ENCODE data around the gene RSPO4. TPM values are rescaled to one million over a fixed set of nuclear protein-coding genes. Genes with fewer than 3 reads are reported as not detected.

The RSPO4 gene
- total and polyA plus RNA-seq, 9 donors, result 0.04 to 0.53 (median 0.31) TPM; not detected in 4

GRCh38 chr20:1019344-1019743, 17.2 kb upstream of the RSPO4 start:
- TF ChIP-seq CTCF (IDR thresholded peaks at IDR 0.05), result no peak
- TF ChIP-seq EP300 (IDR thresholded peaks at IDR 0.05), result no peak
- no peak for TF ChIP-seq POLR2A (IDR thresholded peaks at IDR 0.05)
- no peak for DNase-seq
- intact Hi-C loops (cut with DNase I), result no loop called here
- Histone ChIP-seq H3K27ac (no peak overlapping the region), H3K4me3 (no peak overlapping the region), H3K9me3 (no peaks in the 10 kb centered on the region), H3K36me3 (no peaks in the 10 kb centered on the region), H3K4me1 (ENCODE audit: insufficient read depth) (no peaks in the 10 kb centered on the region), H3K27me3 (no peaks in the 10 kb centered on the region)
- whole genome bisulfite sequencing, 3 donors, result 46 to 73% (median 47%) methylated on average over 2 of the region's 2 CpGs

GRCh38 chr20:1017677-1018076, 15.6 kb upstream of the RSPO4 start:
- H3K27ac ChIP-seq, result no peak overlapping the region
- H3K36me3 ChIP-seq, result no peaks in the 10 kb centered on the region
- H3K4me3 ChIP-seq, result no peak overlapping the region
- H3K27me3 ChIP-seq, result no peaks in the 10 kb centered on the region
- TF ChIP-seq CTCF (IDR thresholded peaks at IDR 0.05), result no peak
- TF ChIP-seq EP300 (IDR thresholded peaks at IDR 0.05), result no peak
- no peak for TF ChIP-seq POLR2A (IDR thresholded peaks at IDR 0.05)
- H3K4me1 ChIP-seq (ENCODE audit: insufficient read depth), result no peaks in the 10 kb centered on the region
- no peaks in the 10 kb centered on the region for H3K9me3 ChIP-seq
- intact Hi-C loops (cut with DNase I), result no loop called here
- no peak for DNase-seq
- WGBS, 3 donors, result 48 to 77% (median 55%) methylated on average over 5 of the region's 5 CpGs

- intact Hi-C loops (cut with DNase I), result no loop called here
- Histone ChIP-seq H3K4me3 (no peak overlapping the region), H3K27me3 (no peaks in the 10 kb centered on the region), H3K4me1 (ENCODE audit: insufficient read depth) (no peaks in the 10 kb centered on the region), H3K36me3 (no peaks in the 10 kb centered on the region), H3K27ac (no peak overlapping the region), H3K9me3 (no peaks in the 10 kb centered on the region)
- no peak for DNase-seq
- WGBS, 3 donors, result 47 to 75% (median 65%) methylated on average over 1 of the region's 1 CpG
- TF ChIP-seq POLR2A (IDR thresholded peaks at IDR 0.05) (no peak), EP300 (IDR thresholded peaks at IDR 0.05) (no peak), CTCF (IDR thresholded peaks at IDR 0.05) (no peak)
These were observed 13.1 kb upstream of the RSPO4 start for GRCh38 chr20:1015181-1015580.

GRCh38 chr20:1014471-1014870, 12.4 kb upstream of the RSPO4 start:
- 55 to 88% (median 64%) methylated on average over 7 of the region's 7 CpGs for WGBS, 3 donors
- TF ChIP-seq CTCF (IDR thresholded peaks at IDR 0.05), result no peak
- no peak for TF ChIP-seq EP300 (IDR thresholded peaks at IDR 0.05)
- no peak for TF ChIP-seq POLR2A (IDR thresholded peaks at IDR 0.05)
- intact Hi-C loops (cut with DNase I), result no loop called here
- H3K27me3 ChIP-seq, result no peaks in the 10 kb centered on the region
- H3K4me1 ChIP-seq (ENCODE audit: insufficient read depth), result no peaks in the 10 kb centered on the region
- no peaks in the 10 kb centered on the region for H3K9me3 ChIP-seq
- H3K4me3 ChIP-seq, result no peak overlapping the region
- no peaks in the 10 kb centered on the region for H3K36me3 ChIP-seq
- H3K27ac ChIP-seq, result no peak overlapping the region
- DNase-seq, result no peak
